Neural progenitor cell (in vitro differentiated cells): ENCODE measurements around the gene ARL4C. TPM values are rescaled to one million over a fixed set of nuclear protein-coding genes. Genes with fewer than 3 reads are reported as not detected.

ENCODE experiments used
- DNase-seq: peaks from one replicate; pipeline ENCODE4 v3.0.0-alpha.2; 2016; ENCODE audit warnings: low spot score
- H2AFZ ChIP-seq: fragments of 200-600 bp; sonication (generic); replicated peaks from 2 replicates; pipeline ENCODE4 v1.6.1; 2016; ENCODE audit warnings: antibody characterized with exemption
- H3F3A ChIP-seq: fragments of 200-600 bp; sonication (generic); 2 replicates; pipeline ENCODE4 v1.6.1; 2016; ENCODE audit warnings: antibody characterized with exemption, low read depth
- H3K27ac ChIP-seq: fragments of 200-600 bp; sonication (generic); 2 replicates; pipeline ENCODE4 v1.5.1; 2016; ENCODE audit warnings: mild to moderate bottlenecking
- H3K27me3 ChIP-seq: fragments of 200-600 bp; sonication (generic); 2 replicates; pipeline ENCODE4 v1.6.1; 2016; ENCODE audit warnings: mild to moderate bottlenecking, moderate library complexity
- H3K36me3 ChIP-seq: fragments of 200-600 bp; sonication (generic); 2 replicates; pipeline ENCODE4 v1.5.1; 2016
- H3K4me1 ChIP-seq: fragments of 200-600 bp; sonication (generic); 2 replicates; pipeline ENCODE4 v1.6.1; 2016; ENCODE audit warnings: mixed run types
- H3K4me2 ChIP-seq: fragments of 200-600 bp; sonication (generic); 2 replicates; pipeline ENCODE4 v1.6.1; 2016
- H3K4me3 ChIP-seq: fragments of 200-600 bp; sonication (generic); 2 replicates; pipeline ENCODE4 v1.5.1; 2016
- H3K79me2 ChIP-seq: fragments of 200-600 bp; sonication (generic); 2 replicates; pipeline ENCODE4 v1.6.1; 2016; ENCODE audit warnings: low read depth
- H3K9ac ChIP-seq: fragments of 200-600 bp; sonication (generic); 2 replicates; pipeline ENCODE4 v1.6.1; 2016
- H3K9me3 ChIP-seq: fragments of 200-600 bp; sonication (generic); 2 replicates; pipeline ENCODE4 v1.5.1; 2016; ENCODE audit warnings: low read depth
- H4K20me1 ChIP-seq: fragments of 200-600 bp; sonication (generic); 2 replicates; pipeline ENCODE4 v1.6.1; 2016; ENCODE audit warnings: low read depth
- H3K27ac Mint-ChIP-seq: 3 replicates; pipeline ENCODE4 v1.8.0; 2021; ENCODE audit warnings: mixed read lengths
- H3K27me3 Mint-ChIP-seq: 2 replicates; pipeline ENCODE4 v1.8.0; 2022; ENCODE audit warnings: low read depth, mild to moderate bottlenecking, inconsistent platforms, moderate library complexity, mixed read lengths; ENCODE audit not compliant: insufficient read depth
- H3K36me3 Mint-ChIP-seq: 3 replicates; pipeline ENCODE4 v1.8.0; 2021; ENCODE audit warnings: mixed read lengths
- H3K4me1 Mint-ChIP-seq: 3 replicates; pipeline ENCODE4 v1.8.0; 2021; ENCODE audit warnings: mixed read lengths
- H3K4me3 Mint-ChIP-seq: 3 replicates; pipeline ENCODE4 v1.8.0; 2021; ENCODE audit warnings: mild to moderate bottlenecking, moderate library complexity, mixed read lengths
- H3K9me3 Mint-ChIP-seq: 3 replicates; pipeline ENCODE4 v1.8.0; 2020; ENCODE audit warnings: mixed read lengths
- CTCF ChIP-seq: fragments of 200-600 bp; sonication (generic); IDR thresholded peaks from 2 replicates; pipeline ENCODE4 v1.5.1; 2017; ENCODE audit warnings: antibody characterized with exemption, mild to moderate bottlenecking
- EZH2 ChIP-seq: fragments of 200-600 bp; sonication (generic); IDR thresholded peaks from 2 replicates; pipeline ENCODE4 v1.6.1; 2017; ENCODE audit warnings: antibody characterized with exemption, mild to moderate bottlenecking, moderate library complexity
- EZH2phosphoT487 ChIP-seq: fragments of 200-600 bp; sonication (generic); IDR thresholded peaks from 2 replicates; pipeline ENCODE4 v1.6.1; 2017; ENCODE audit warnings: antibody characterized with exemption
- total RNA-seq: library from RNA; depleted of rRNA; stranded (reverse); fragments of >200 nt; gene quantifications from 2 replicates; pipeline ENCODE4 v1.2.3, GENCODE V29; 2015; ENCODE audit warnings: low replicate concordance

The ARL4C gene
- total RNA-seq, 1 donor from 2014 or later: 87.6 TPM

GRCh38 chr2:234495251-234496054, 1.4 kb downstream of the ARL4C start:
- peak; percentile 53 for DNase-seq
- H3K9me3 ChIP-seq: no peaks in the 10 kb centered on the region
- peak overlapping the region; percentile 97 for H3K4me3 ChIP-seq
- H3K27me3 ChIP-seq: no peaks in the 10 kb centered on the region
- H3K27ac ChIP-seq: peak overlapping the region; percentile 30
- H3K79me2 ChIP-seq: peaks cover 74% of the 10 kb centered on the region
- peak overlapping the region; percentile 74 for H3K9ac ChIP-seq
- Mint-ChIP-seq H3K4me1 (peaks cover 35% of the 10 kb centered on the region), H3K4me3 (peak overlapping the region; percentile 99), H3K27me3 (peaks cover 8% of the 10 kb centered on the region), H3K36me3 (peaks cover 22% of the 10 kb centered on the region), H3K27ac (peak overlapping the region; percentile 96), H3K9me3 (peaks cover 2% of the 10 kb centered on the region)
- H3K4me2 ChIP-seq: peak overlapping the region; percentile 97
- peaks cover 17% of the 10 kb centered on the region for H3K36me3 ChIP-seq
- peaks cover 26% of the 10 kb centered on the region for H3K4me1 ChIP-seq
- TF ChIP-seq EZH2phosphoT487 (no peak), EZH2 (no peak), CTCF (no peak)
- no peak overlapping the region for H2AFZ ChIP-seq
- peaks cover 44% of the 10 kb centered on the region for H3F3A ChIP-seq
- peaks cover 59% of the 10 kb centered on the region for H4K20me1 ChIP-seq

- Mint-ChIP-seq H3K27me3 (peaks cover 8% of the 10 kb centered on the region), H3K4me3 (peak overlapping the region; percentile 99), H3K27ac (peak overlapping the region; percentile 82), H3K36me3 (peaks cover 28% of the 10 kb centered on the region), H3K9me3 (peaks cover 2% of the 10 kb centered on the region), H3K4me1 (peaks cover 38% of the 10 kb centered on the region)
- peak; percentile 84 for DNase-seq
- peaks cover 68% of the 10 kb centered on the region for H4K20me1 ChIP-seq
- no peak for TF ChIP-seq CTCF
- no peak for TF ChIP-seq EZH2
- no peak for TF ChIP-seq EZH2phosphoT487
- H3K4me1 ChIP-seq: peaks cover 34% of the 10 kb centered on the region
- H3K79me2 ChIP-seq: peaks cover 83% of the 10 kb centered on the region
- H2AFZ ChIP-seq: no peak overlapping the region
- peak overlapping the region; percentile 74 for H3K9ac ChIP-seq
- peak overlapping the region; percentile 63 for H3K27ac ChIP-seq
- H3K27me3 ChIP-seq: no peaks in the 10 kb centered on the region
- H3K4me2 ChIP-seq: peak overlapping the region; percentile 97
- H3F3A ChIP-seq: peaks cover 52% of the 10 kb centered on the region
- no peaks in the 10 kb centered on the region for H3K9me3 ChIP-seq
- H3K36me3 ChIP-seq: peaks cover 22% of the 10 kb centered on the region
- peak overlapping the region; percentile 97 for H3K4me3 ChIP-seq
These were observed 2.3 kb downstream of the ARL4C start for GRCh38 chr2:234494361-234495250.

- Histone ChIP-seq H3K9ac (peak overlapping the region; percentile 40), H4K20me1 (peaks cover 76% of the 10 kb centered on the region), H2AFZ (no peak overlapping the region), H3K36me3 (peaks cover 22% of the 10 kb centered on the region), H3F3A (peaks cover 52% of the 10 kb centered on the region), H3K4me1 (peaks cover 40% of the 10 kb centered on the region), H3K4me2 (peak overlapping the region; percentile 97), H3K9me3 (no peaks in the 10 kb centered on the region), H3K4me3 (peak overlapping the region; percentile 97), H3K27ac (no peak overlapping the region), H3K27me3 (no peaks in the 10 kb centered on the region), H3K79me2 (peaks cover 91% of the 10 kb centered on the region)
- Mint-ChIP-seq H3K27me3 (peaks cover 6% of the 10 kb centered on the region), H3K4me3 (peak overlapping the region; percentile 99), H3K27ac (no peak overlapping the region), H3K9me3 (peaks cover 2% of the 10 kb centered on the region), H3K36me3 (peaks cover 31% of the 10 kb centered on the region), H3K4me1 (peaks cover 42% of the 10 kb centered on the region)
- TF ChIP-seq CTCF (no peak), EZH2phosphoT487 (no peak), EZH2 (no peak)
- DNase-seq: no peak
These were observed 3.1 kb downstream of the ARL4C start for GRCh38 chr2:234493796-234494195.
